CD4-positive, alpha-beta T cell treated with Interferon alpha-2 for 1 hour (primary cell): ENCODE measurements around the gene INVS.
"Not testable (repeated sequence)": the region's sequence is repeated elsewhere in the genome, so short reads cannot be mapped to it uniquely, and the experiment has no call there.

Experiments
- DNase-seq, 2 donors: peaks; one replicate each; pipeline ENCODE4 v3.0.0-alpha.2; 2020 to 2022

The INVS gene

GRCh38 chr9:100084734-100085133 is 14.3 kb upstream of the INVS start:
- peak in 1 of 2 donors; percentile 41 for DNase-seq

GRCh38 chr9:100086097-100086635 is 12.9 kb upstream of the INVS start:
- DNase-seq: no peak

- peak in 1 of 2 donors; percentile 52 for DNase-seq
These were observed 11.8 kb upstream of the INVS start for GRCh38 chr9:100087218-100087617.

DNA sequence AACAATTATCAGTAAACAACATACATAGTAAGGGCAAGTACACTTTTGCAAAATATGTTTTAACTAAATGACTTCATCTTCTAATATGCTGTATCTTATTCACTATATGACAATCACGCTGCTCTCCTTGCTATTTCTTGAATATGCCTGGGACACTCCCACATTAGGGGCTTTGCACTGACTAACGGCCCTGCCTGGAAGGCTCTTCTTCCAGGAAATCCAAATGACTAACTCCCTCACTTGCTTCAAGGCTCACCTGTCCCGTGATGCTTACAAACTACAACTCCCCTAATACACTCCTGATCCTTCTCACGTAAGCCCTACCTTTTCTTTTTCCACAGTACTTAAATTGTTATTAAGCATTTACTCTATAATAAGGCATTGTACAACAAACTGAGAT is 10.8 kb upstream of the INVS start:
- DNase-seq: peak in 1 of 2 donors; percentile 39

GRCh38 chr9:100090880-100091279 is 8.2 kb upstream of the INVS start:
- no peak for DNase-seq

- DNase-seq: no peak
These were observed 7.4 kb upstream of the INVS start for GRCh38 chr9:100091650-100092049.

GRCh38 chr9:100092066-100092465 is 7.0 kb upstream of the INVS start:
- no peak for DNase-seq

DNA sequence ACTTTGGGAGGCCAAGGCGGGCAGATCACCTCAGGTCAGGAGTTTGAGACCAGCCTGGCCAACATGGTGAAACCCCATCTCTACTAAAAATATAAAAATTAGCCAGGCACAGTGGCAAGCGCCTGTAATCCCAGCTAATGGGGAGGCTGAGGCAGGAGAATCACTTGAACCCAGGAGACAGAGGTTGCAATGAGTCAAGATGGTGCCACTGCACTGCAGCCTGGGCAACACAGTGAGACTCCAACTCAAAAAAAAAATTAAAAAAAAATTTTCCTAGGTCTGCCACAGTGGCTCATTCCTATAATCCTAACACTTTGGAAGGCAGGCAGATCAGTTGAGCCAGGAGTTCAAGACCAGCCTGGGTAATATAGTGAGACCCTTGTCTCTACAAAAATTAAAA is 4.6 kb upstream of the INVS start:
- DNase-seq: not testable (repeated sequence)

DNA sequence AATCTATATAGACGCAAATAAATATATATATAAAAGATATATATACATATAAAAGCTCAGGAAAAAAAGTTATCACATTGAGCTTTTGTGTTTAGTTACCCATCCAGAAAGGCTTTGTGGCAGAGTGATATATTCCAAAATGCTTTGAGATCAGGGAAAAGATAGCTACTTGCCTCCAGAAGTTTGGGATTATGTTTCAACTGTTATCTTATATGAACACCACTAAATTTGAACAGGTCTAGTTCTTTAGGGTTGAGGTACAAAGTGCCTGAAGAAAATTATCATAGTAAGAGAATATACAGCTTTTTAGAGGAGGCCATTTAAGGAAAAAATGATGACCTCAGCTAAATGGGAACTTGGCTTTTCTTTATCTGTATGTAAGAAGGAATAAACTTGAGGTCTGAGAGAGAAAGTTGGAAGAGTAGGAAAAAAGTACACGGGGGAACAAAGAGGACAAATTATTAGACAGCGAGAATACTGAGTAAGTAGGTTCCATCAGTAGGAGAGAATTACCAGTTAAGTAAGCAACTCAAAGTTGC is 2.6 kb upstream of the INVS start:
- no peak for DNase-seq

GRCh38 chr9:100098046-100098886 is 777 bp upstream of the INVS start:
- peak; percentile 20 to 47 for DNase-seq

GRCh38 chr9:100099722-100100042 is 639 bp downstream of the INVS start:
- no peak for DNase-seq

- DNase-seq: no peak
These were observed 1.2 kb downstream of the INVS start for GRCh38 chr9:100100146-100100667.

DNA sequence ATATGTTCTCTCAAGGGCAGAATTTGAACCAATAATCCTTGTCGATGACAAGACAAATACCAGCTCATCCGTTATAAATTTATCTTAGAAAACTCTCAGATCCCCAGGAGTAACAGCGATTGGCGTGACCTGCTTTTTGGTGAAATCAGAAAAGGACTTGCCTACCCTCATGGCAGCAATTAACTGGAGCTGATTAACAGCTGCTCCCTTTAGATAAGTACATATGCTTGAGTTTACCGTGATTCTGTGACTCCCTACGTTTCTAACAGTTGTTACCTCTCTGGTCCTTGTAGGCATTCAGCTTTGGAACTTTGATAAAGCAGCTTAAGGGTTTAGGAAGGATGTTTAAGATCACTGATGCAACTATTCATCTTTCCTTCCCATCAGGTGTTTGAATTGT is 2.6 kb downstream of the INVS start:
- DNase-seq: no peak

- DNase-seq: no peak
These were observed 5.3 kb downstream of the INVS start for GRCh38 chr9:100104314-100104713.

GRCh38 chr9:100105861-100106260 is 6.8 kb downstream of the INVS start:
- no peak for DNase-seq

- no peak for DNase-seq
These were observed 7.6 kb downstream of the INVS start for GRCh38 chr9:100106616-100107015.

DNA sequence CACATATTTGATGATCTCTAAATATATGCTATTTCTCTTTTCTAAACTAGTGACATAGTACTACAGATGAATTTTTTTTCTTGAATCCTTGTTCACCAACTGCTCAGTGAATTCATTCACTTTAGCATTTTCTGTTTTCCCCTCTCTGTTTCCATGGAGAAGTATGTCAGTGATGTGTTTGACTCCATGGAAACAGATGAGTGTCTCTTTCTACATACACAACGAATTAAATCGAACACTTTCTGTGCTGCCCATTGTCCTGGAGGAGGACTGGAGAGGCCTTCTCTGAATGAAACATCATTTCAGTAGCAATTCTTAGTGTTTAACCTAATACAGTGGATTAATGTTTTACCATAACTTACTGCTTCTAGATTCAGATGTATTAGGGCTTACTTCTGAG is 9.5 kb downstream of the INVS start:
- DNase-seq: no peak

DNA sequence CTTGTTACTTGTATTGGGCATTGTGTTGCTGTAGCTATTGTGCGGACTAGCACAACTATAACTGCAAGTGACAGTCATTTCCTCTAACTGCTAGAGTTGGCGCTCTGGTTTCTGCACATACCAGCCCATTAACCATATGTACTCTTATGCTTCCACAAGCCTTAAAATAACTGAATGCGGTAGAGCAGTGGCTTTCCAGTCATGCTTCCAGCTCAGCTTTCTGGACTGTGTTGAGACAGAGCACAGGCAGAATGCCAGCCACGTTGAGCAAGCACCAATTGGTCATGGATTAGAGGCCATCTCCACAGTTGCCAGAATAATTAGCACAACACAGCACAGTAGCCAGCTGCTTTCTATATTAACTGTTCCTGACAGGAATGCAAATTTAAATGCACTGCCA is 12.2 kb downstream of the INVS start:
- no peak for DNase-seq

- no peak for DNase-seq
These were observed 13.8 kb downstream of the INVS start for GRCh38 chr9:100112677-100113336.

- no peak for DNase-seq
These were observed 18.3 kb downstream of the INVS start for GRCh38 chr9:100117316-100117715.

DNA sequence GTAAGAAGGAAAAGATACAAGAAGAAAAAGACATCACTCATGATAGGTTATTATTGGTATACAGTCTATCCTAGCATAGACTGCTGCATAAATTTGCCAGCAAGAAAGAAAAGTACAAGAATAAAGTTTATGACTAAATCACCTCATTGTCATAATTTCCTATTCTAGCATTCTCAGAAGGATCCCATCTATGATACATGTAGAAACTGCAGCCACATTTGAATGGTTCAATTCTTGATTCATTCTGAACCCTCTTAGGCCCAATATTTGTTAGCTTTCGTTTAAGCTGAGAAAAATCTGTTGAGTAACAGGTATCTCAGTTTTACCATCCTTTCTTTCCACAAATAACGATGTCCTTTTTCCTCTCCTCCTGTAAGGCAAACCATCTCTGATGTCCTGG is 21.2 kb downstream of the INVS start:
- DNase-seq: no peak

DNA sequence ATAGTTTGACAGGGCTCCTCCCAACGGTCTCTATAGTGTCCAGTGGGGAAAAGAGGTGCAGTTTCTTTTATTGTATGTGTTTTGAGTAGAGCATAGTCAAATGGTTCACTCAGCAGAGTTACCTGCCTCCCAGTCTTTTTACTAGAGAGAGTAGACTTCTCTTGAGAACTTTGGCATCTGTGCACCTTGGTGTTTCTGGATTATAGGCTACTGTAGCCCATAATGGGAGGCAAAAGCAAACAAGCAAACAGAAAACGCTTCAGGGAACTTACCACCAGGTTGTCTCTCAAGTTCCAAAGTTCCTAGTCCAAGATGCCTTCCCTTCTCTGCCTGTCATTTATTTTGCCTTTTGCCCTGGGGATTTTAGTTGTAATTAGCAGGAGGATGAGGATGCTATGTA is 26.2 kb downstream of the INVS start:
- no peak for DNase-seq

GRCh38 chr9:100125910-100126309 is 26.9 kb downstream of the INVS start:
- no peak for DNase-seq

GRCh38 chr9:100126423-100126822 is 27.4 kb downstream of the INVS start:
- DNase-seq: no peak
